ENCODE data around the gene EIF2B1. TPM values are rescaled to one million over a fixed set of nuclear protein-coding genes. Genes with fewer than 3 reads are reported as not detected.
A peak's percentile ranks its signal among the peaks of the same experiment; 100 is the strongest.

The EIF2B1 gene
- total and polyA plus RNA-seq, 11 donors, result 17.0 to 109 (median 30.1) TPM

DNA sequence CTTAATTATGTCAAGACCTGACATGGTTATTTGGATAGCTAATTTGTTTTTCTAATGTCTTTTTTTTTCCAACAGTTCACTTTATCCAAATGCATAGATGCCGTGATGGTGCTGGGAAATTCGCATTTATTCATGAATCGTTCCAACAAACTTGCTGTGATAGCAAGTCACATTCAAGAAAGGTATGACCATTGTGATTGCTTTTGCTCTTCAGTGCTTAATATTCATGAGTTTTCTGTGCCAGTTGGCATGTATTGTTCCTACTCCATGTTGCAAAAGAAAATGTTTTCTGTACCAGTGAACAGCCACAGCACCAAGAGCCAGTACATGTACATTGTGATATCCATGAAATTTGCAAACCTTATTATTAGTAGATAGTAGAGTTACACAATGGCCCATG is 11.9 kb upstream of the EIF2B1 start:
- TF ChIP-seq POLR2A (IDR thresholded peaks at IDR 0.05), result no peak
- TF ChIP-seq, protein P1, sequence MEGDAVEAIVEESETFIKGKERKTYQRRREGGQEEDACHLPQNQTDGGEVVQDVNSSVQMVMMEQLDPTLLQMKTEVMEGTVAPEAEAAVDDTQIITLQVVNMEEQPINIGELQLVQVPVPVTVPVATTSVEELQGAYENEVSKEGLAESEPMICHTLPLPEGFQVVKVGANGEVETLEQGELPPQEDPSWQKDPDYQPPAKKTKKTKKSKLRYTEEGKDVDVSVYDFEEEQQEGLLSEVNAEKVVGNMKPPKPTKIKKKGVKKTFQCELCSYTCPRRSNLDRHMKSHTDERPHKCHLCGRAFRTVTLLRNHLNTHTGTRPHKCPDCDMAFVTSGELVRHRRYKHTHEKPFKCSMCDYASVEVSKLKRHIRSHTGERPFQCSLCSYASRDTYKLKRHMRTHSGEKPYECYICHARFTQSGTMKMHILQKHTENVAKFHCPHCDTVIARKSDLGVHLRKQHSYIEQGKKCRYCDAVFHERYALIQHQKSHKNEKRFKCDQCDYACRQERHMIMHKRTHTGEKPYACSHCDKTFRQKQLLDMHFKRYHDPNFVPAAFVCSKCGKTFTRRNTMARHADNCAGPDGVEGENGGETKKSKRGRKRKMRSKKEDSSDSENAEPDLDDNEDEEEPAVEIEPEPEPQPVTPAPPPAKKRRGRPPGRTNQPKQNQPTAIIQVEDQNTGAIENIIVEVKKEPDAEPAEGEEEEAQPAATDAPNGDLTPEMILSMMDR (IDR thresholded peaks at IDR 0.05), result no peak
- WGBS, 4 donors, result 94 to 98% (median 95%) methylated on average over 3 of the region's 3 CpGs
- no peaks in the 10 kb centered on the region for H3K27me3 ChIP-seq
- no peak overlapping the region for H3K27ac ChIP-seq
- H3K4me3 ChIP-seq, result no peak overlapping the region
- H3K9me3 ChIP-seq, result no peaks in the 10 kb centered on the region
- H3K4me1 ChIP-seq, result no peaks in the 10 kb centered on the region
- ATAC-seq (no peak), DNase-seq (no peak)
- intact Hi-C loops (cut with DNase I), result no loop called here
- peaks cover 0 to 96% (median 81%) of the 10 kb centered on the region in 9 donors for H3K36me3 ChIP-seq

DNA sequence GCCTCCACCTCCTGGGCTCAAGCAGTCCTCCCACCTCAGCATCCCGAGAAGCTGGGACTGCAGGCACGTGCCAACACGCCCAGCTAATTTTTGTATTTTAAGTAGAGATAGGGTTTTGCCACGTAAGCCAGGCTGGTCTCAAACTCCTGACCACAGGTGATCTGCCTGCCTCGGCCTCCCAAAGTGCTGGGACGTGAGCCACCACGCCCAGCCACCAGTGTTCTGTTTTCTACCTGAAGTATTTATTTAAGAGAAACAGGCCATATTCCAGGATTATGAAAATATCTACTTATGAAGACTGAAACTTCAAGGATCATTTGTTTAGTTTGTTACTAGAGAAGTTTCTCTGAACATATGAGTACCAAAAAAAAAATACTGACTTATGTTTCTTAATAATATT is 10.4 kb upstream of the EIF2B1 start:
- 80 to 92% (median 89%) methylated on average over 7 of the region's 7 CpGs for WGBS, 4 donors
- TF ChIP-seq, protein P1 (IDR thresholded peaks at IDR 0.05), result no peak
- no peak for TF ChIP-seq POLR2A (IDR thresholded peaks at IDR 0.05)
- ATAC-seq, result no peak
- Histone ChIP-seq H3K4me3 (no peak overlapping the region), H3K27me3 (no peaks in the 10 kb centered on the region), H3K27ac (no peak overlapping the region), H3K4me1 (no peaks in the 10 kb centered on the region), H3K9me3 (no peaks in the 10 kb centered on the region), H3K36me3 (peaks cover 0 to 95% (median 79%) of the 10 kb centered on the region in 9 donors)
- no peak for DNase-seq
- intact Hi-C loops (cut with DNase I), result no loop called here

GRCh38 chr12:123634142-123634561 is 666 bp upstream of the EIF2B1 start:
- intact Hi-C loops (cut with DNase I), result no loop called here
- Histone ChIP-seq H3K9me3 (no peaks in the 10 kb centered on the region), H3K4me1 (peaks cover 0 to 23% (median 12%) of the 10 kb centered on the region in 12 donors), H3K27ac (peak overlapping the region in 11 of 12 donors; percentile 62 to 87 (median 81)), H3K27me3 (no peaks in the 10 kb centered on the region), H3K36me3 (peaks cover 0 to 33% (median 28%) of the 10 kb centered on the region in 9 donors), H3K4me3 (peak overlapping the region; percentile 64 to 98 (median 80))
- WGBS, 4 donors, result 11 to 22% (median 17%) methylated on average over 19 of the region's 19 CpGs
- TF ChIP-seq, protein P1 (IDR thresholded peaks at IDR 0.05), result no peak
- no peak for TF ChIP-seq POLR2A (IDR thresholded peaks at IDR 0.05)
- DNase-seq, result no peak
- ATAC-seq, result no peak

GRCh38 chr12:123621619-123622530 is 11.6 kb downstream of the EIF2B1 start:
- ATAC-seq, result peak in 2 of 4 donors; percentile 6 to 34
- intact Hi-C loops (cut with DNase I), result no loop called here

More at GRCh38 chr12:123621619-123622530, 11.6 kb downstream of the EIF2B1 start:
- DNase-seq, result no peak
- Histone ChIP-seq H3K9me3 (no peaks in the 10 kb centered on the region), H3K4me1 (peaks cover 0 to 6% (median 0%) of the 10 kb centered on the region in 12 donors), H3K36me3 (peaks cover 0 to 100% (median 98%) of the 10 kb centered on the region in 9 donors), H3K4me3 (no peak overlapping the region), H3K27me3 (no peaks in the 10 kb centered on the region), H3K27ac (no peak overlapping the region)
- TF ChIP-seq, protein P1 (IDR thresholded peaks at IDR 0.05), result no peak
- TF ChIP-seq POLR2A (IDR thresholded peaks at IDR 0.05), result no peak
- WGBS, 4 donors, result 72 to 84% (median 82%) methylated on average over 8 to 15 of the region's 15 CpGs
